ENCODE results near the gene ZC3H13. TPM values are rescaled to one million over a fixed set of nuclear protein-coding genes. Genes with fewer than 3 reads are reported as not detected.

The ZC3H13 gene
- total RNA-seq, 1 experiment from 2014 or later, result 61.9 TPM

DNA sequence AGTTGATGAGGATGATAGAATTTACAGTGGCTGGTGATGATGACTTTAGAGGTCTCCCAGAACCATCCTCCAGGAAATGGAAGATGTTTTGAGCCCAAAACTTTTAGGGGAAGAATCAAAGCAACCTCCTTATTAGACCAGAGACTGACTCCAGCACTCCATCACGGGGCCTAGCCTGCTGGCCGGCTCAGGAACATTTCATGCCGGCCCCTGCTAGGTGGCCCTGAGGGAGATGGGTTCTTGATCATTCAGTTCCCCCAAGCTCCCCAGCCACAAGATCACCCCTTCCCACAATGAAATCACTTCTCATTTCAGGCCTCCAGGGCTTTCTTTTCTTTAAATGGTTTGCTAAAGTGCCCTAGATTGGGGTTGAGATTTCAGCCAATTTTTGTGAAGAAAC, 121.3 kb downstream of the ZC3H13 start:
- TF ChIP-seq, protein P1, sequence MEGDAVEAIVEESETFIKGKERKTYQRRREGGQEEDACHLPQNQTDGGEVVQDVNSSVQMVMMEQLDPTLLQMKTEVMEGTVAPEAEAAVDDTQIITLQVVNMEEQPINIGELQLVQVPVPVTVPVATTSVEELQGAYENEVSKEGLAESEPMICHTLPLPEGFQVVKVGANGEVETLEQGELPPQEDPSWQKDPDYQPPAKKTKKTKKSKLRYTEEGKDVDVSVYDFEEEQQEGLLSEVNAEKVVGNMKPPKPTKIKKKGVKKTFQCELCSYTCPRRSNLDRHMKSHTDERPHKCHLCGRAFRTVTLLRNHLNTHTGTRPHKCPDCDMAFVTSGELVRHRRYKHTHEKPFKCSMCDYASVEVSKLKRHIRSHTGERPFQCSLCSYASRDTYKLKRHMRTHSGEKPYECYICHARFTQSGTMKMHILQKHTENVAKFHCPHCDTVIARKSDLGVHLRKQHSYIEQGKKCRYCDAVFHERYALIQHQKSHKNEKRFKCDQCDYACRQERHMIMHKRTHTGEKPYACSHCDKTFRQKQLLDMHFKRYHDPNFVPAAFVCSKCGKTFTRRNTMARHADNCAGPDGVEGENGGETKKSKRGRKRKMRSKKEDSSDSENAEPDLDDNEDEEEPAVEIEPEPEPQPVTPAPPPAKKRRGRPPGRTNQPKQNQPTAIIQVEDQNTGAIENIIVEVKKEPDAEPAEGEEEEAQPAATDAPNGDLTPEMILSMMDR (conservative IDR thresholded peaks at IDR 0.05), result no peak
- Histone ChIP-seq H3K23me2 (ENCODE audit: insufficient read length, low read depth, low read length, poor library complexity, severe bottlenecking) (no peaks in the 10 kb centered on the region), H3K4ac (ENCODE audit: low read depth, low read length) (no peak overlapping the region)

More for the DNA sequence above, 121.3 kb downstream of the ZC3H13 start:
- H3K9ac ChIP-seq (ENCODE audit: extremely low read depth, insufficient read length, low read length), result no peak overlapping the region
- H2BK15ac ChIP-seq (ENCODE audit: low read depth, low read length), result no peak overlapping the region
- H3K4me1 ChIP-seq (ENCODE audit: insufficient read depth, low read length), result no peaks in the 10 kb centered on the region
- H3K27me3 ChIP-seq (ENCODE audit: insufficient read depth, low read length), result no peaks in the 10 kb centered on the region
- H3K27ac Mint-ChIP-seq, result no peak overlapping the region
- H3K27ac ChIP-seq (ENCODE audit: insufficient read length, low read depth, low read length), result no peak overlapping the region
- H2AK5ac ChIP-seq (ENCODE audit: insufficient read length, low read length), result no peak overlapping the region
- H3K4me1 Mint-ChIP-seq, result peaks cover 6 to 8% of the 10 kb centered on the region in 2 experiments; a peak in 3 of 4 replicates
- peaks cover 9% of the 10 kb centered on the region for H3K27me3 Mint-ChIP-seq (ENCODE audit: low read depth)
- no peaks in the 10 kb centered on the region for H4K20me1 ChIP-seq (ENCODE audit: control insufficient read depth, insufficient read depth, insufficient read length)
- H3K4me2 ChIP-seq (ENCODE audit: insufficient read depth, insufficient read length, low read length), result no peak overlapping the region
- no peak overlapping the region for H3K14ac ChIP-seq (ENCODE audit: insufficient read depth, low read length)
- H3K56ac ChIP-seq (ENCODE audit: insufficient read length, low read depth, low read length), result no peak overlapping the region
- WGBS (ENCODE audit: extremely low coverage, insufficient read length, low lambda C conversion rate), result no CpG with 5 or more reads among the region's 3 CpGs
- no peak overlapping the region for H2BK5ac ChIP-seq (ENCODE audit: insufficient read length, low read length)
- H2BK20ac ChIP-seq (ENCODE audit: low read depth, low read length, poor library complexity, severe bottlenecking), result no peak overlapping the region
- no peak for DNase-seq
- H4K5ac ChIP-seq (ENCODE audit: insufficient read length, low read depth, low read length), result no peak overlapping the region
- H3K79me2 ChIP-seq (ENCODE audit: insufficient read depth, low read length), result 0 out of 2 replicates have a peak, but pooled peaks cover 2% of the 10 kb centered on the region
- H3K9me3 Mint-ChIP-seq, result no peaks in the 10 kb centered on the region
- H4K91ac ChIP-seq (ENCODE audit: insufficient read length, low read depth, low read length), result no peak overlapping the region
- no peak overlapping the region for H2BK120ac ChIP-seq (ENCODE audit: low read depth, low read length, poor library complexity, severe bottlenecking)
- no peak overlapping the region for H3K18ac ChIP-seq (ENCODE audit: insufficient read length, low read depth, low read length)
- H2BK12ac ChIP-seq (ENCODE audit: insufficient read length, low read depth, low read length), result no peak overlapping the region
- H4K8ac ChIP-seq (replicated peaks; ENCODE audit: insufficient read length, low read depth, low read length), result no peak overlapping the region
- no peak overlapping the region for H3T11ph ChIP-seq (ENCODE audit: low read length)
- no peaks in the 10 kb centered on the region for H3K9me3 ChIP-seq (ENCODE audit: control insufficient read depth, low read depth, low read length)
- H3K4me3 Mint-ChIP-seq, result no peak overlapping the region
- no peak overlapping the region for H2AFZ ChIP-seq (ENCODE audit: low read length)
- H3K36me3 Mint-ChIP-seq (ENCODE audit: insufficient read depth in 1 of 3, low read depth in 3 of 3), result no peaks in the 10 kb centered on the region
- no peaks in the 10 kb centered on the region for H3K79me1 ChIP-seq (ENCODE audit: insufficient read depth, low read depth, low read length, poor library complexity, severe bottlenecking)
- no peak overlapping the region for H3K23ac ChIP-seq (ENCODE audit: insufficient read length, low read depth, low read length)

Measured in H9 (cell line).